GM23338 (cell line): ENCODE results near the gene SUSD1. TPM values are rescaled to one million over a fixed set of nuclear protein-coding genes. Genes with fewer than 3 reads are reported as not detected.

Experiments used
- ATAC-seq: fragments of 200-7000 bp; cut with Tn5 transposase; 3 replicates; pipeline ENCODE4 v1.9.1; 2020
- DNase-seq: peaks from one replicate; pipeline ENCODE4 v3.0.0-alpha.2; 2015; ENCODE audit warnings: low spot score
- H2AFZ ChIP-seq: fragments of 200-600 bp; sonication (generic); 2 replicates; pipeline ENCODE4 v1.8.0; 2016; ENCODE audit warnings: antibody characterized with exemption, mild to moderate bottlenecking, moderate library complexity
- H3F3A ChIP-seq: fragments of 200-600 bp; sonication (generic); replicated peaks from 2 replicates; pipeline ENCODE4 v1.8.0; 2017; ENCODE audit warnings: antibody characterized with exemption, mixed run types, low read depth
- H3K27ac ChIP-seq: fragments of 200-600 bp; sonication (generic); 2 replicates; pipeline ENCODE4 v1.6.1; 2016; ENCODE audit warnings: low read depth
- H3K27me3 ChIP-seq: fragments of 200-600 bp; sonication (generic); 2 replicates; pipeline ENCODE4 v1.8.0; 2016; ENCODE audit warnings: mild to moderate bottlenecking, mixed run types, moderate library complexity; ENCODE audit not compliant: insufficient read depth
- H3K36me3 ChIP-seq: fragments of 200-600 bp; sonication (generic); 2 replicates; pipeline ENCODE4 v1.8.0; 2016; ENCODE audit warnings: mild to moderate bottlenecking; ENCODE audit not compliant: insufficient read depth
- H3K4me1 ChIP-seq: fragments of 200-600 bp; sonication (generic); 2 replicates; pipeline ENCODE4 v1.8.0; 2016; ENCODE audit warnings: mild to moderate bottlenecking, moderate library complexity; ENCODE audit not compliant: insufficient read depth
- H3K4me2 ChIP-seq: fragments of 200-600 bp; sonication (generic); 2 replicates; pipeline ENCODE4 v1.7.1; 2017; ENCODE audit warnings: mixed run types
- H3K4me3 ChIP-seq: fragments of 200-600 bp; sonication (generic); 2 replicates; pipeline ENCODE4 v1.6.1; 2016; ENCODE audit warnings: mixed run types
- H3K79me2 ChIP-seq: fragments of 200-600 bp; sonication (generic); replicated peaks from 2 replicates; pipeline ENCODE4 v1.8.0; 2017; ENCODE audit warnings: mild to moderate bottlenecking; ENCODE audit not compliant: insufficient read depth
- H3K9me2 ChIP-seq: fragments of 200-600 bp; sonication (generic); 2 replicates; pipeline ENCODE4 v1.8.0; 2017; ENCODE audit not compliant: insufficient read depth
- H4K20me1 ChIP-seq: fragments of 200-600 bp; sonication (generic); replicated peaks from 2 replicates; pipeline ENCODE4 v1.8.0; 2017; ENCODE audit warnings: mild to moderate bottlenecking; ENCODE audit not compliant: insufficient read depth
- H3K27ac Mint-ChIP-seq: 2 replicates; pipeline ENCODE4 v1.8.0; 2020; ENCODE audit warnings: inconsistent platforms, mild to moderate bottlenecking, moderate library complexity, mixed read lengths
- H3K27me3 Mint-ChIP-seq: 3 replicates; pipeline ENCODE4 v1.8.0; 2022; ENCODE audit warnings: low read depth, mild to moderate bottlenecking, moderate library complexity, mixed read lengths, inconsistent platforms; ENCODE audit not compliant: insufficient read depth, poor library complexity
- H3K36me3 Mint-ChIP-seq: 3 replicates; pipeline ENCODE4 v1.8.0; 2021; ENCODE audit warnings: low read depth, mild to moderate bottlenecking, inconsistent platforms, moderate library complexity, mixed read lengths
- H3K4me1 Mint-ChIP-seq: 3 replicates; pipeline ENCODE4 v1.8.0; 2020; ENCODE audit warnings: mild to moderate bottlenecking, inconsistent platforms, mixed read lengths
- H3K4me3 Mint-ChIP-seq: 3 replicates; pipeline ENCODE4 v1.8.0; 2021; ENCODE audit warnings: moderate library complexity, mild to moderate bottlenecking, inconsistent platforms, mixed read lengths
- H3K9me3 Mint-ChIP-seq: 3 replicates; pipeline ENCODE4 v1.8.0; 2020; ENCODE audit warnings: moderate library complexity, mild to moderate bottlenecking, inconsistent platforms, mixed read lengths
- EZH2 ChIP-seq: fragments of 200-600 bp; sonication (generic); IDR thresholded peaks from one replicate; pipeline ENCODE4 v1.8.0; 2017; ENCODE audit warnings: antibody characterized with exemption, mild to moderate bottlenecking, low read depth; ENCODE audit not compliant: unreplicated experiment
- EZH2phosphoT487 ChIP-seq: fragments of 200-600 bp; sonication (generic); IDR thresholded peaks from one replicate; pipeline ENCODE4 v1.8.1; 2018; ENCODE audit warnings: antibody characterized with exemption; ENCODE audit not compliant: unreplicated experiment
- NANOG ChIP-seq: IDR thresholded peaks from 2 replicates; pipeline ENCODE4 v1.6.1; 2016; ENCODE audit warnings: antibody characterized with exemption, borderline replicate concordance
- STAT1 ChIP-seq: IDR thresholded peaks from one replicate; pipeline ENCODE4 v1.6.1; 2016; ENCODE audit warnings: antibody characterized with exemption; ENCODE audit not compliant: unreplicated experiment
- ZNF114 ChIP-seq: fragments of 250-450 bp; sonication (Bioruptor Pico); IDR thresholded peaks from 2 replicates; pipeline ENCODE4 v1.5.0; 2020; ENCODE audit warnings: mild to moderate bottlenecking, moderate library complexity
- ZNF331 ChIP-seq: fragments of 250-450 bp; sonication (Bioruptor Pico); IDR thresholded peaks from 2 replicates; pipeline ENCODE4 v1.5.0; 2020; ENCODE audit warnings: low read depth, mild to moderate bottlenecking, moderate library complexity
- ZNF462 ChIP-seq: fragments of 250-450 bp; sonication (Bioruptor Pico); IDR thresholded peaks from 2 replicates; pipeline ENCODE4 v1.5.0; 2020; ENCODE audit warnings: mild to moderate bottlenecking, moderate library complexity
- polyA plus RNA-seq: library from polyadenylated mRNA; unstranded; fragments of >200 nt; fragmentation: Nextera tagmentation; extraction: Ambion mirVana; gene quantifications from 2 replicates; pipeline ENCODE4 v1.2.1, GENCODE V29; 2016
- total RNA-seq: library from RNA; depleted of rRNA; stranded (reverse); fragments of >200 nt; shearing (Covaris generic); gene quantifications from 2 replicates; pipeline ENCODE4 v1.2.3, GENCODE V29; 2014
- TF ChIP-seq, protein P1 (sequence below): IDR thresholded peaks from one replicate; pipeline ENCODE4 v1.6.1; 2018; ENCODE audit warnings: antibody characterized with exemption; ENCODE audit not compliant: unreplicated experiment

The SUSD1 gene
- total and polyA plus RNA-seq, 2 experiments from 2014 or later = 1.2 to 6.4 TPM

- TF ChIP-seq ZNF462 (CRISPR knock-in tag) (no peak), ZNF331 (CRISPR knock-in tag) (no peak), NANOG (no peak), EZH2 (no peak), STAT1 (no peak)
- TF ChIP-seq, protein P1, sequence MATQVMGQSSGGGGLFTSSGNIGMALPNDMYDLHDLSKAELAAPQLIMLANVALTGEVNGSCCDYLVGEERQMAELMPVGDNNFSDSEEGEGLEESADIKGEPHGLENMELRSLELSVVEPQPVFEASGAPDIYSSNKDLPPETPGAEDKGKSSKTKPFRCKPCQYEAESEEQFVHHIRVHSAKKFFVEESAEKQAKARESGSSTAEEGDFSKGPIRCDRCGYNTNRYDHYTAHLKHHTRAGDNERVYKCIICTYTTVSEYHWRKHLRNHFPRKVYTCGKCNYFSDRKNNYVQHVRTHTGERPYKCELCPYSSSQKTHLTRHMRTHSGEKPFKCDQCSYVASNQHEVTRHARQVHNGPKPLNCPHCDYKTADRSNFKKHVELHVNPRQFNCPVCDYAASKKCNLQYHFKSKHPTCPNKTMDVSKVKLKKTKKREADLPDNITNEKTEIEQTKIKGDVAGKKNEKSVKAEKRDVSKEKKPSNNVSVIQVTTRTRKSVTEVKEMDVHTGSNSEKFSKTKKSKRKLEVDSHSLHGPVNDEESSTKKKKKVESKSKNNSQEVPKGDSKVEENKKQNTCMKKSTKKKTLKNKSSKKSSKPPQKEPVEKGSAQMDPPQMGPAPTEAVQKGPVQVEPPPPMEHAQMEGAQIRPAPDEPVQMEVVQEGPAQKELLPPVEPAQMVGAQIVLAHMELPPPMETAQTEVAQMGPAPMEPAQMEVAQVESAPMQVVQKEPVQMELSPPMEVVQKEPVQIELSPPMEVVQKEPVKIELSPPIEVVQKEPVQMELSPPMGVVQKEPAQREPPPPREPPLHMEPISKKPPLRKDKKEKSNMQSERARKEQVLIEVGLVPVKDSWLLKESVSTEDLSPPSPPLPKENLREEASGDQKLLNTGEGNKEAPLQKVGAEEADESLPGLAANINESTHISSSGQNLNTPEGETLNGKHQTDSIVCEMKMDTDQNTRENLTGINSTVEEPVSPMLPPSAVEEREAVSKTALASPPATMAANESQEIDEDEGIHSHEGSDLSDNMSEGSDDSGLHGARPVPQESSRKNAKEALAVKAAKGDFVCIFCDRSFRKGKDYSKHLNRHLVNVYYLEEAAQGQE = no peak
These were observed 5.7 kb downstream of the SUSD1 start (continued) for GRCh38 chr9:112169368-112169767.

DNA sequence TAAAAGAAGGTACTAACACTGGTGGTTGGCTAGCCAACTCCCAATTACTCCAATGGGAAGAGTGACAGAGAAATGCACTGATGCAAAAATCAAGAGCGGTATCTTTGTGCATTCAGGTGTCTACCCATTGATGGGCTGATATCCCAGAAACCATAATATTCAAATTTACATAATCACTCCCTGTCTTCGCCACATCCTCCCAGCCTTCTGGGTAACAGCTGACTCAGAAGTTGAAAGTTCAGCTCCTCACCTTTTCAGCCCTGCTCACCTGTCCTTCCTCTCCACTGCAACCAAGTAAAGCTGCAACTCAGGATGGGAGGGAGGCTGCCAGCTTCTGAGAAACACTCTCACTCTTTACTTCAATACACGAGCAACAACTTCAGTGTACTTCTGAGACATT lies 6.9 kb downstream of the SUSD1 start:
- H3K4me3 ChIP-seq = no peak overlapping the region

More for the DNA sequence above, 6.9 kb downstream of the SUSD1 start:
- H3K4me3 Mint-ChIP-seq = no peak overlapping the region
- no peaks in the 10 kb centered on the region for H3K36me3 Mint-ChIP-seq
- H3K27ac Mint-ChIP-seq = no peak overlapping the region
- DNase-seq (no peak), ATAC-seq (no peak)
- no peak overlapping the region for H3K27ac ChIP-seq
- peaks cover 9% of the 10 kb centered on the region for H3K4me1 ChIP-seq
- no peak overlapping the region for H2AFZ ChIP-seq
- 0 out of 2 replicates have a peak, but pooled peaks cover 7% of the 10 kb centered on the region for H3K9me2 ChIP-seq
- H3K36me3 ChIP-seq = no peaks in the 10 kb centered on the region
- no peaks in the 10 kb centered on the region for H3K9me3 Mint-ChIP-seq
- H3K27me3 ChIP-seq = peaks cover 1% of the 10 kb centered on the region; the same call in 1 of the 2 replicates
- H3K4me1 Mint-ChIP-seq = peaks cover 44% of the 10 kb centered on the region
- H3K27me3 Mint-ChIP-seq = peaks cover 6% of the 10 kb centered on the region
- H3K79me2 ChIP-seq = no peaks in the 10 kb centered on the region
- no peak overlapping the region for H3K4me2 ChIP-seq
- no peak for TF ChIP-seq ZNF114 (CRISPR knock-in tag)
- TF ChIP-seq EZH2 = no peak
- no peak for TF ChIP-seq STAT1
- no peak for TF ChIP-seq EZH2phosphoT487
- H4K20me1 ChIP-seq = no peaks in the 10 kb centered on the region
- 0 out of 2 replicates have a peak, but pooled peaks cover 5% of the 10 kb centered on the region for H3F3A ChIP-seq
